HG03039 (cell line): Measurements from ENCODE around the gene PLOD3.

Experiments
- ATAC-seq: cut with Tn5 transposase; IDR thresholded peaks from one replicate; pipeline ENCODE4 v1.9.1; 2021; ENCODE audit warnings: mild to moderate bottlenecking, moderate library complexity; ENCODE audit not compliant: unreplicated experiment

Gene PLOD3

GRCh38 chr7:101239191-101239950 is 22.0 kb upstream of the PLOD3 start:
- no peak for ATAC-seq

GRCh38 chr7:101238226-101239182 is 21.1 kb upstream of the PLOD3 start:
- ATAC-seq = no peak

- no peak for ATAC-seq
Measured at GRCh38 chr7:101237206-101238067, 20.1 kb upstream of the PLOD3 start, which contains the start of gene CLDN15. CLDN15 (minus strand) TSS chr7:101237802; CDS start chr7:101237581, 221 bp downstream.

- no peak for ATAC-seq
Measured at GRCh38 chr7:101236292-101236835, 19.0 kb upstream of the PLOD3 start.

- no peak for ATAC-seq
Measured at GRCh38 chr7:101235522-101235921, 18.1 kb upstream of the PLOD3 start.

GRCh38 chr7:101235050-101235449 is 17.7 kb upstream of the PLOD3 start:
- no peak for ATAC-seq

- no peak for ATAC-seq
Measured at GRCh38 chr7:101234636-101235035, 17.3 kb upstream of the PLOD3 start.

- no peak for ATAC-seq
Measured at GRCh38 chr7:101233907-101234547, 16.6 kb upstream of the PLOD3 start.

GRCh38 chr7:101232141-101232850 is 14.9 kb upstream of the PLOD3 start:
- no peak for ATAC-seq

- ATAC-seq = no peak
Measured at GRCh38 chr7:101231644-101232043, 14.3 kb upstream of the PLOD3 start.

- ATAC-seq = no peak
Measured at GRCh38 chr7:101226721-101227120, 9.3 kb upstream of the PLOD3 start.

GRCh38 chr7:101225650-101226049 is 8.3 kb upstream of the PLOD3 start:
- no peak for ATAC-seq

- no peak for ATAC-seq
Measured at GRCh38 chr7:101223528-101223927, 6.1 kb upstream of the PLOD3 start.

GRCh38 chr7:101222275-101222830 is 5.0 kb upstream of the PLOD3 start:
- no peak for ATAC-seq

- no peak for ATAC-seq
Measured at GRCh38 chr7:101220295-101220694, 2.9 kb upstream of the PLOD3 start.

GRCh38 chr7:101218236-101219125 is 1.1 kb upstream of the PLOD3 start:
- no peak for ATAC-seq

- ATAC-seq = peak; percentile 16
Measured at GRCh38 chr7:101216860-101217387, 457 bp downstream of the PLOD3 start.
